Activated CD4-positive, alpha-beta T cell treated with anti-CD3 and anti-CD28 coated beads, Interleukin-2, amount 50 U/mL, for 24 hours (primary cell): ENCODE data around the gene PFDN2.
"Not testable (repeated sequence)": the region's sequence is repeated elsewhere in the genome, so short reads cannot be mapped to it uniquely, and the experiment has no call there.

Source experiments
- DNase-seq, 2 donors: peaks; one replicate each; pipeline ENCODE4 v3.0.0-alpha.2; 2020; ENCODE audit warnings: low read depth in 1 of 2, low spot score in 1 of 2

Gene PFDN2

DNA sequence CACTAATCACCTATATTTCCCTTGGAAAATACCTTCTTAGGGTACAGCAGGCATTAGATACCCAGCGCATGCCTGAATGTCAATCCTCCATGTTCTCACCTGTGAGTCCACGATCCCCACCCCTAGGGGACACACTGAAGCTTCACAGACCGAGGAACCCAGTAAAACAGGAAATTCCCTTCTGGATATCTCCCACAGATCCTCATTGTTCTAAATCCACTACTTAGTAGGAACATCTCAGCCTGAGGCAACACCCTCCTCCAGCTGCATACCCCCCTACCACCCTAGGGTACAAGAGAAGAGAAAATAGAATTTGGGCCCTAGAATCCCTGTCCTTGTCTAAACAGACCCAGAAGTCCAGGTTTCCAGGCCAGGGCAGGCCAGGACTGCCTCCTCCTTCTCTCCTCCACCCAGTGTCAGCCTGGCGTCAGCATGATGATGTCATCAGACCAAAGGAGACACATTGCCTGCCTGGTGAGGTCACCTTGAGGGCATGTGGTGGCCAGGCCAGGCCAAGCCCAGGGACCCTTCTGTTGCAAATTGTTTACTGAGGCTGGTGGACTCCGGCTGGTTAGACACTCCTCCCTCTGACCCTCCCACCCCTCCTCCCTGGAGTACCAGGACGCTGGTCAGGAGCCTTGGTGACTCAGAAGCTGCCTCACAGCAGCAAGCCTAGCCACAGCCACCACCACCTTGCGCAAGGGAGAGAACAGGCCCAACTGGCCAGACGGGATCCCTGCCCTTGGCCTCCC, 34.7 kb downstream of the PFDN2 start:
- no peak for DNase-seq

DNA sequence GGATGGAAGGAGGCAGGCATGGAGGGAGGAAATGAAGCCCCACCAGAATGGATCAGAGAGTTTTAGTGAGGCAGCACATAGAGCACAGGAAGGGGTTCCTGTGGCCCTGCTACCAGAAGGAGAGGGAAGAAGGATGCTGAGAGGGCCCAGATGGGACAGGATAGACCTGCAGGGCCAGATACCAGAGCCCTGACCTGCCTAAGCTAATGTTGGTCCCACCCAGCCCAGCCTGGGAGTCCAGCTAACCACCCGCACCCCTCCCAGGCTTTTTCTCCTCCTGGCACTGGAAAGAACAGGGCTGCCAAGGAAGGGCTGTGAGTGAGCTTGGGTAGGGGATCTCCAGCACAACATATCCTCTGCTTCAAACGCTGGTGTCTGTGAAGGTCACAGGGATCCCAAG, 35.4 kb downstream of the PFDN2 start:
- no peak for DNase-seq

DNA sequence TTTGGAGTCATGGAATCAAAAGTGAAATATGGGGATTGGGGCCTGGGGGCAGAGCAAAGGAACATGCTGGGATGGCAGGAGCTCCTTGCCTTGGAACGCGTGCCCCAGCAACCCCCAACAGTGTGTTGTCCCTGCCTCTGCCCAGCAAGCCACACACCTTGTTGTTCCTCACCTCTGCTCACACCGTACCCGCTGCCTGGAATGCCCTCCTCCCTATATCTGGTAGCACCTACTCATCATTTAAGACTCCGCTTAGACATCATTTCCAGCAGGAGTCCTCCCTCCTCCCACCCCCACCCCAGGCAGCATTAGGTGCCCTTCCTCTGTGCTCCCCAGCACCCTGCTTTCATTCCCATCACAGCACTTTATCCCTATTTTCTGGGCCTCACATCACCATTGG, 36.3 kb downstream of the PFDN2 start:
- DNase-seq, result no peak

DNA sequence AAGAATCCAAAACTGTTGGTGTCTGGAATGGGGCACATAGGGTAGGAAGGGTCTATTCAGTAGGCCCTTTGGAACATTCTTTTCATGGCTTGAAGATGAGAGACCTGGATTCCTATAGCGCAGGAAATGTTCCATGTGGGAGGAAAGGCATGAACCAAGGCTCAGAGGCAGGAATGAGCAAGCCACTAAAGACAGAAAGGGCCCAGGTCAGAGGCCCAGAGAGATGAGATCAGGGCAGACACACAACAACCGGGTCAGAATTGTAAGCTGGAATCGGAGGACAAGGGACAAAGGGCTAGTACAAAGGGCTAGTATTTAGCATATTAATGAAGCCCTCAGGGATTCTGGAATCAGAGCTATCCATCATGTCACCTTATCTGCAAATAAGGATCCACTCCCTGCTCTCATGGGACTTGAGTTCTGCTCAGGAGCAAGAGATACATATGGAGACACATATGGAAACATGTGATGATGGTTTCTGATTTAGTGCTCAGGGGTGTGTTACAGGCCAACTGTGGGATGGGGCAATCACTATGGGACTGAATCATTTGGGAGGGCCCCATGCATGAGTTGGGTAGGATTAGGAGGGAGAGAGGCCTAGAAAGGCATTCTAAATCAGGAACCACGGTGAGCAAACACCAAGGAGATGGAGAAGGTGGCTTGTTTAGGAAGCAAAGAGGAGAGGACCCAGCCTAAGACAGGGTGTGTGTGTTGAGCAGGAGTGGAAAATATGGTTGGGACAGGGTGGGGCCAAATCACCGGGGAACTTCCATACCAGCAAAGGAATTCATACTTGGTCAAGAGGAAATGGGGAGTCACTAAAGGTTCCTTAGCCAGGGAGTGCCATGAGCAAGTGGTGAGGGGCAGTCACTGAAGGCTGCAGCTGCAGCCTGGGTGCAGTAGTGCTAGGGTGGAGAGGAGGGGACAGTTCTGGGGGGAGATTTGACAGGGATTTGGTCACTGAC, 37.1 kb downstream of the PFDN2 start:
- DNase-seq, result no peak

DNA sequence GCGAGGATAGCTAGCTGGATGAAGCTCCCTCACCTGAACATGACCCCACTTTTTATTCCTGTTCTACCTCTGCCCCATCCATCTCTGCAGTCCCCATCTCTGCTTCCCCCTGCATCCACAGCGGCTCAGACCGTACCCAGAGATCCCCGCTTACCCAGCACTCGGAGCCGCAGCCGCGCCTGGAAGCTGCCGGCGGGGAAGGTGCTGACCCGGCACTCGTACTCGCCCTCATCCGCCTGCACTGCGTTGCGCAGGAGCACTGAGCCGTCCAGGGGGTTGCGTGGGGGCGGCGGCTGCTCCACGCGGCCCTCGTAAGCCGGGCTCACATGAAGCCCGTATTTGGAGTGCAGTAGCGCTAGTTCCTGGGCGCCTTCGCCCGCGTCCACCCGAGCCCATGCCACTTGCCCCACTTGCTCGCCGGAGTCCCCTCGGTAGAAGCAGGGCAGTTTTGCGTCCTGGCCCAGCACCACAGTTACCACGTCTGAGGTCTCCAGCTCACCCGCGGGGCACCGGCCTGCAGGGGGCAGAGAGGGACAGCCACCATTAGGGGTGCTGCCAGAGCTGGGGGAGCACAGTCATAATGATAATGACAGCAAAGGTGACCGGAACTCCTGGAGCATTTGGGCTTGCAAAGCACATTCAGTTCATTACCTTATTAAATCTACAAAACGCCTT, 38.3 kb downstream of the PFDN2 start:
- no peak for DNase-seq

DNA sequence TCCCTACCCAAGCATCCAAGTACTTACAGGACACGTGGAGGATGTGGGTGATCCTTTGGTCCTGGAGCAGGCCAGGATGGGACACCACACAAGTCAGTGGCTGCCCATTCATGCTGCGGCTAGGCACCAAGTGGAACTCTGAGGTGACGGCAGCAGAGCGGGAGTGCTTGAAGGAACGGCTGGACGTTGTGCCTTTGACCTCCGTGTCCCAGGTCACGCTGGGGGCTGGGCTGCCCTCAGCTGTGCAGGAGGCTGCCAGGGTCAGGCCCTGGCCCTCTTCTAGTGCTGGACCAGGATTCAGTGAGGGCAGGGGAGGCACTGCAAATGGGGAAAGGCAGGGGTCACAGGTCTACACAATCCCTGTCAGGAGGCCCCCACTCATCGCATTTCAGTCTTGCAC, 40.4 kb downstream of the PFDN2 start:
- no peak for DNase-seq

DNA sequence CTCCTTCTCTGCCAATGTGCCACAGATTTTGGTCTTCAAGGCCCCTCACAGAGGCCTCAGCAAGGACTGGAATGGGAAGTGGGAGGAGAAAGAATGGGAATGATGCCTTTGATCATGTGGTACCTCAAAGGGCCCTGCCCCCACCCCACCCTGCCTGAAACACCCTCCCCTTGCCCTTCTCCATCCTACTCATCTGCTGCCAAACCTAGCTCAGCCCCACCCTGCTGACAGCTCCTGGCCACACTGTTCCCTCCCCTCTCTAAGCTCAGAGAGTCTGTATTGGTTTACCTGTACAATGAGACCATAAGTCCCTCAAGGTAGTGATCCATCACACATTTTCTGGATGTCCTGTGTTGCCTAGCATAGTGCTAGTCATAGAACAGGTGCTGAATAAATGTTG, 41.4 kb downstream of the PFDN2 start:
- DNase-seq, result no peak

DNA sequence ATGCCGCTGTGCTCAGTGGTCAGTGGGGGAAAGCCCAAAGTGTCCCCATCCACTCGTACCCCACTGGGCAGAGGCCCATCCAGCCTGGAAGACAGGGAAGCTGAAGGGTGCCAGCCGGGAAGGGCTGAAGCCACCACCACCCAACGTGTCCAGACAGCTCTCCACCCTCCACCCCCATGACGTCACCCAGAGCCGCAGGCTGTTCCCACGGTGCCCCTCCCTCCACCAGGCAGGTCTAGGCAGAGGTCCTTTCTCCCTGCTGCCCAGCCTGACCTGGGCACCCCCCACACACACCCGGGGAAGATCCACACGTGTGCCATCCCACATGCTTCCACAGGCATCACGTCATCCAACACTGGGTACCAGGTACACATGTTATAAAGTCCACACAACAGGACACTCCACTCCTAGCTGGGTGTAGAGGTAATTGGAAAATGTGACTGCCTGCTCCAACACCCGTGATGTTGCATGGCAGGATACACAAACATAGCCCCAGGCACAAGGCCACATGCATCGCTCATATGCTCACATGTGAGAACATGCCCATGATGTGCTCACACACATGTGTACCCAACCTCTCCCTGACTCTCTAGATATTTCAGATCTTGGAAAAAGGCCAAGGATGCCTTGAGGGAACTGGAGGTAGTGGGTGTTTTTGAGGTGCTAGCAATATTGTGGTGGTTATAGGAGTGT, 43.0 kb downstream of the PFDN2 start:
- DNase-seq, result no peak

DNA sequence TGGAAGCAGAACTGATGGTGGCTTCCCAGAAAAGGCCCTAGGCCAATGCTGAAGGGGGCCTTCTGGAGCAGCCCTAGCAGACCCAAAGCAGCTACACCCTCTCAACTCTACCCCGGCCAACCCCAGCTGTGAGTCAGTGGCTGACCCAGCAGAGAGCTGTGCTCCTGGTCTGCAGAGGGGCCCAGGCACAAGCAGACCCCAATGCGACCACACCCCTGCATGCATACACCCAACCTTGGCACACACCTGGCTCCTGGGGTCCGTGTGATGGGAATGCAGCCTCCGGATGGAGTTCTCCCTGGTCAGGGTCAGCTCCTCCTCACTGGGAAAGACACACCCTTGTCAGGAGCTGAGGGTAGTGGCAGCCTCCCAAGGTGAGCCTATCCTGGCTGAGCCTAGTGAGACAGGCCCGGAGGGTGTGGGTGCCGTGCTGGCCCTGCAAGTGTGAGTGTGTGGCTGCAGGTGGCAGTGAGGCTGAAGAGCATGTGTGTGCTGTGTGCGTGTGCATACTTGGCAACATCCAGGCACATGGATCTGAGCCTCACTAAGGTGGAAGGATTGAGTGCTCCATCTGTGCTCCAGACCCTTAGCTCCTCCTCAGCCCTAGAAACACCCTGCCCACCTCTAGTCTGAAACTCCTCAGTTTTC, 44.2 kb downstream of the PFDN2 start:
- no peak for DNase-seq

DNA sequence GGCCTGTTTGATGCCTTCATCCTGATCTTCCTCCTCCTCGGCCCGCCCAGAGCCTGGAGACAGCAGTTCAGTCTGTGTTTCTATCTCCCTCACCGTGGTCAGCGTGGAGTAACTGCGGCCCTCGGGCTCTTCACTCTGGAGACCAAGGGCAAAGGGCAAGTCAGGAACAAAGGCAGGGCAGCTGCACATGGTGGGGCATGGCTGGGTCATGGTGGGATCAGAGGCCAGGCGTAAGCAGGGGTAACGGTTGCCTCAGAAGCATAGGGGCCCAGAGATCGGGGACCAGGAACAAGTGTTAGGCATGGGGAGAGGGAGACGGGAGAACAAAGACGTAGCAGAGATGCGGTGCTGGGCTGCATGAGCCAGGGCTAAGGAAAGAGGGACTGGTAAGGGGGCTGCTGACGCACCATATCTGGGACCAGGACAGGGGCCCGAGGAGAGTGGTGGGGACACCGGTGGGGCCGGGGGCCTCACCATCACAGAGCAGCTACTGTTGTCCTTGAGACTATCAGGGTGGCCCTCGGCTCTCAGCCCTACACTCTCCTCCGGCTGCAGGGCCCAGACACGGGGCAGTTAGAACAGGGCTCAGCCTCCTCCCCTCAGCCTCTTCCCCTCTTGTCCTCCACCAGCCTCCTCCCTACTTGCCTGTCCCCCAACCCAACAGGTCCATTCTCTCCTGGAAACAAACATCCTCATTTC, 44.9 kb downstream of the PFDN2 start:
- DNase-seq, result no peak

DNA sequence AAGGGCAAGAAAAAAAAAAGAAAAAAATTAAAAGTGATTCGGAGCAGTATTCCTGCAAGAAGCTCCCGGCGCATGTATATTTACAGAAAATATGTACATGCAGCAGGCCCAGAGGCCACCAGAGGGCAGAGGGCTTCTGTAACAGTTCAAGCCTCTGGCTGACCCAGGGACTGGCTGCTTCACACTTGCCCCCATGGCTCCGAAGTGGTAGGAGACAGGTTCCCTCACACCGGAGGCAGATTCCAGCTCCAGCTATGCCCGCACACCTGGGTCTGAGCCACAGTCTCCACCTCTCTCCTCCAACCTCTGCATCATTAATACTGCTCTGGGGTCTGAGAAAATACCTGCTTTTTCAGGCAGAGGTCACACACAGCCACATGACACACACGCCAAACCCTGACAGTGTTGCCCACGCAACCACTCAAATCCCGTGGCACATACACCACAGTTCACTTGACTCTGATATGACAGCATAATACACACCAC, 45.9 kb downstream of the PFDN2 start:
- no peak for DNase-seq

DNA sequence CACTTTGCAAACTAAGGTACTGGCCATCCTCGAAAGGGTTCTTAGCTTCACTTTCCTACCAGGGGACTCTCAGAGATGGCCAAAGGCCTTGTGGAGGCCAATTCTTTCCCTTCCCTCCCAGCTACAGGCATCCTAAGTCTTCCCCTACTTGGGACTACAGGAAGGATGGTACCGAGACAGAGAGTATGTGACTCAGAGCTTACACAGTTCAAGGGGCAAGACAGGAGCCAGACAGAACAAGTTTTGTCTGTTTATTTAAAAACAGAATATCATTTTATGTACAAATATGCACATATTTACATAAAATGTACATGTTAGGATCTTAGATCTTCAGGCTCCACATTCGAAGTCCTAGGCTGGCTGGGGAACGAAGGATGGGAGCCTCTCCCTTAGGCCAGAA, 47.1 kb downstream of the PFDN2 start:
- no peak for DNase-seq

DNA sequence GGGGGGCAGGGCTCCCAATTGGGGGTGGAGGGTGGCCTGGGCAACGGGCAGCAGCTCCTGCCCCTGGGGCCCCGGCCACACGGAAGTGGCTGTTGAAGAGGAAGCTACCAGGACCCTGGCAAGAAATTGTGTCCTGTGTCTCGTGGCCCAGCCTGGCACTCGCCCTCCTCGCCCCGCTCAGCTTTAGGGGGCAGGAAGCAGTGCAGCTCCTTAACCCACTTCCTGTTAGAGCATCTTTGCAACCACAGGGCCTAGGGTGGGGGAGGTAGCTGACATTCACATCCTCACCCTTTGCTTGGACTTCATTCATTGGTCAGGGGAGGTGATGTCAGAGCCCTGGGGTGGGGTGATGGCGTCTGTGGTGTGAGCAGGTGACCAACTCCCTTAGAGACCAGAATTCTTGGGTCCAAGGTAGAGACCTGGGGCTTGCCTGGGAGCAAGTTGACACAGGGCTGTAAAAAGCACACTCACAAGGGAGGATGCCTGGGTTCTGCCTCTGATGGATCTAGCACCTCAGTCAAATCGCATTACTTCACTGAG, 48.0 kb downstream of the PFDN2 start, which contains the start of gene ARHGAP30:
Gene ARHGAP30, minus strand, starts transcription at position 161 of the 540 bp plus-strand sequence. CDS start 267 bp downstream, outside the sequence.
- peak; percentile 42 to 77 for DNase-seq

DNA sequence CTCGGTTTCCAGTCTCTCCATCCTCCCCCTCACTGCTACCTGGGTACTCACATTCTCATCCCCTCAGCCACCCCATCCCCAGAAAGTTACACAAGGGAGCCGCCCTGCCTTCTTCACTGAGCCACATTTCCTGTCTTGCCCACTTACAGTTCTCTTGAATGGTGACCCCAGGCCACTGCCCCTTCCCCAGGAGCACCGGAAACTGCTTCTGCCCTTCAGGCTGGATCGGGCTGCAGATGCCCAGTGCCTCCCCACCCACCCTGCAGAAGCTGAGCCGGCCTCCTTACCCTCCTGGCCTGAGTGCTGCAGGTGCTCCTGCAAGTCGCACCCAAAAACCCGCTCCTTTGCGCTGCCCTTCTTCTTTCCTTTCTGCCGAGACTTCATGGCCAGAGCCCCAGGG, 48.6 kb downstream of the PFDN2 start:
- no peak for DNase-seq

DNA sequence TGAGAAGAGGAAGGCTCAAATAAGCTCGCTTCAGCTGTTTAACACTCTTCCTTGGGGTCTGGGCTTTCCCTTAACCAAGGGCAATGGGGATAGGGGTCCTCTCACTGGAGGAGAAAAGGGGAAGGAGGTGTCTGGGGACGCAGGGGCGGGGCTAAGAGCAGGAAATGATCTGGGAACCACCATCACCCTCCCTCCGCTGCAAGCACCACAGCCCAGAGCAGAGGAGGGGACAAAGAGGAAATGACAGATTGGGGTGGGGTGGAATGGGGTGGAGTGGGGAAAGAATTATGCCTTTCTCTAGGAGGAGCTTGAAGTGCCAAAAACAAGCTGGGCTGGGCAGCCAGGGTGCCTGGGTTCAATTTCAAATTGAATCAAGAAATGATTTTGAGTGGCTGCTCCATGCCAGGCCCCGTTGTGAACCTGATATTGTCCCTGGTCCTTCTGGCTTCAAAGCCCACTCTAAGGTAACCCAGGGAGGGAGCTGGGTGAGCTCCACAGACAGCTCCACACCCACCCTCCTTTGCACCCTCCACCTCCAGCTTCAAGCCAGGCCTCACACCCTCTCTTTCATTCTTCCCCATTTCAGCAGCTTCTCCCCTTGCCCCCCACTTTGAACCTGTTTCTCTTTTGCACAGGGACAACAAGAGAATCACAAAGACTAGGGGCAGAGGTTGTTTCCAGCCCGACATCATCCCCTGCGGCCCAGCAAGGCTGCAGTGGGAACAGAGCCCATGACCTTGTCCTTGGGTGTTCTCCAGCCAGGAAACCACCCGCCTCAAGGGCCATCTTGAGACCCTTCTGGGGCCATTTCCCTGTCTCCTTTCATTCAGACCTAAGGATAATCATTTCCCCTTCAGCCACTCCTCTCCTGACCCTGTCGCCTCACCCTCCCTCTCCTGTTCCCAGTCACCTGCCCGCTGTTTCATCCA, 49.3 kb downstream of the PFDN2 start:
- peak; percentile 40 to 66 for DNase-seq

DNA sequence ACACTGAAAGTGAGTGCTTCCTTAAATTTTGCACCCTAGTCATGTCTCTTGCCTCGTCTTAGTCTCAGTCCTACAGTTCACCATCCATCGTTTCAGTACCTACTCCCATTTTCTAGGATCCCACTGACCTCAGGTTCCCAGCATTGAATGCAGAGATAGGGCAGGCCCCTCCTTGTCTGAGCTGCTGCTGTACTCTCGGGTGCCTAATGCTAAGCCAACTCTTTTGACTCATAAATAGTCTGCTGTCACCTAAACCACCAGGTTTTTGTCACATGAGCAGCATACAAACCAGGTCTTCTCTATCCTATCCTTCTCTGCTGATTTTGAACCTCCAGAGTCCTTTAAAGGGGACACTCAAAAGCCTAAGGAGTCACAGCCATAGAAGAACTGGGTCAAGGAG, 51.1 kb downstream of the PFDN2 start:
- DNase-seq, result no peak

DNA sequence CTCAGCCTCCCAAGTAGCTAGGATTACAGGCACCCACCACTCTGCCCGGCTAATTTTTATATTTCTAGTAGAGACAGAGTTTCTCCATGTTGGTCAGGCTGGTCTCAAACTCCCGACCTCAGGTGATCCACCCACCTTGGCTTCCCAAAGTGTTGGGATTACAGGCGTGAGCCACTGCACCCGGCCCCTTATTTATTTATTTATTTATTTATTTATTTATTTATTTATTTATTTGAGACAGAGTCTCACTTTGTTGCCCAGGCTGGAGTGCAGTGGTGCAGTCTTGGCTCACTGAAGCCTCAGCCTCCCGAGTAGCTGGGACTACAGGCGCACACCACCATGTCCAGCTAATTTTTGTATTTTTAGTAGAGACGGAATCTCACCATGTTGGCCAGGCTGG, 52.2 kb downstream of the PFDN2 start:
- not testable (repeated sequence) for DNase-seq

DNA sequence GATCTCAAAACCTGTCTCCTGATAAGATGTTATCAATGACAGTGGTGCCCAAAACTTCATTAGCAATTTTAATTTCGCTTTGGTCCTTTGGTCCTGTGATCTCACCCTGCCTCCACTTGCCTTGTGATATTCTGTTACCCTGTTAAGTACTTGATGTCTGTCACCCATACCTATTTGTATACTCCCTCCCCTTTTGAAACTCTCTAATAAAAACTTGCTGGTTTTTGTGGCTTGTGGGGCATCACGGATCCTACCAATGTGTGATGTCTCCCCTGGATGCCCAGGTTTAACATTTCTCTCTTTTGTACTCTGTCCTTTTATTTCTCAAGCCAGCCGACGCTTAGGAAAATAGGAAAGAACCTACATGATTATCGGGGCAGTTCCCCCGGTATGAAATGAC, 53.9 kb downstream of the PFDN2 start:
- DNase-seq, result not testable (repeated sequence)
